ENCODE results near the gene MYO10. TPM values are rescaled to one million over a fixed set of nuclear protein-coding genes. Genes with fewer than 3 reads are reported as not detected.
A peak's percentile ranks its signal among the peaks of the same experiment; 100 is the strongest.

The MYO10 gene
- total RNA-seq, 1 experiment from 2014 or later = 71.9 TPM

DNA sequence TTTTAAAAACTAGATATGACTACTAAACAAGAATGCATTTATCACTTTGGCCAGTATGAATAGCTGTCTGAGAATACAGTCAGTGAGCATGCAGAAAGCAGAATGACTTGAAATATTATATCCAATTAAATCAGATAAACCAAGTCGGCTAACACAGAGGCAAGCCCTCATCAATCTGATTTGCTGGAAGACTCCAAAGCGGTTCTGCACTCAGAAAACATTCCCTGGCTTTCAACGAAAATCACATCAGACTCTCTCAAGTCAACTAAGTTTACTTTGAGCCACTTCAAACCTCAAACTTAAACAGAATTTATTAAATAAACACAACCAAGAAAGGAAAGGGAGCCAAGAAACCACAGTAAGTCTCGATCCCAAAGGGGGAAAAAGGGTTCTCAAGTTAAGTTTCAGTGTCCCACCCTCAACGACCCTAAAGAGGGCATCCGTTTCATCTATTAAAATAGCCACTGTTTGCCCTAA lies 1.4 kb downstream of the MYO10 start:
- in situ Hi-C loops (cut with HindIII; ENCODE audit: low pct_unique_long_range_greater_than_20kb, low sequenced_read_pairs) = loop anchor here (25.0 kb wide), 1 partner anchor 203 kb away; no protein-coding TSS in a partner anchor
- POLR2A ChIA-PET = no interaction called here
- CTCF ChIA-PET = no interaction called here
- TF ChIP-seq TCF7L2 (IDR thresholded peaks at IDR 0.05; ENCODE audit: low read depth, low read length) = no peak
- no peak for TF ChIP-seq POLR2AphosphoS5 (IDR thresholded peaks at IDR 0.05; ENCODE audit: low read depth, low read length)
- TF ChIP-seq REST (IDR thresholded peaks at IDR 0.05; ENCODE audit: insufficient read depth in 1 of 2, low read depth in 2 of 2, low read length in 1 of 2) = no peak
- no peak for TF ChIP-seq SIN3A (IDR thresholded peaks at IDR 0.05; ENCODE audit: borderline replicate concordance, insufficient read depth, low read depth, low read length)
- TF ChIP-seq CTCF (IDR thresholded peaks at IDR 0.05) = no peak
- DNase-seq (ENCODE audit: low read depth, low spot score) (no peak), ATAC-seq (no peak)
- Histone ChIP-seq H3K36me3 (ENCODE audit: control insufficient read depth, insufficient read depth, low read length) (peaks cover 6% of the 10 kb centered on the region), H3K4me1 (ENCODE audit: control insufficient read depth, insufficient read depth, low read length) (peaks cover 42% of the 10 kb centered on the region), H3K4me3 (ENCODE audit: low read depth in 2 of 2, low read length in 2 of 2) (peak overlapping the region; percentile 96 to 97), H3K27me3 (ENCODE audit: control insufficient read depth, insufficient read depth, low read length) (peaks cover 9% of the 10 kb centered on the region), H3K27ac (ENCODE audit: low read length) (peak overlapping the region; percentile 91), H3K9me3 (ENCODE audit: control insufficient read depth, insufficient read depth, low read depth, low read length) (no peaks in the 10 kb centered on the region)
- intact Hi-C loops (cut with micrococcal nuclease; ENCODE audit: unreplicated experiment) = loop anchor here (1.0 to 5.0 kb wide), 3 partner anchors 142 to 256 kb away; no protein-coding TSS in a partner anchor
- BruUV-seq (replicated peaks) = no TSS peak

DNA sequence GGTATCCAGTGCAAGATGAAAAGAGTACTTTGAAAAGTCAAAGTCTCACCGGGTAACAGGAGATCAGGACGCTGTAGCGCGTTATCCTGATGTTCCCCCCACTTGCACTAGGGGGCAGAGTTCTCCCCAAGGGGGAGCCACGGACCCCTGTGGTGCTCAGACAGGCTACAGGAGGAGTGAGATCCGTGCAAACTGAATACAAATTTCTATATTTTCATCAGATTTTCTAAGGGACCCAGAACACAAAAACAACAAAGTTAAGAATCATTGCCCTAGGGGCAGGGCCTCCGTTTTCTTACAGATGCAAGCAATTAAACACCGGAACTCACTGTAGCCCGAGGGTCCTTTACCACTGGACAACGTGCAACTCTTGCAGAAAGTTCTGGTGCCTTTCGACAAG lies 2.0 kb downstream of the MYO10 start:
- no TSS peak for BruUV-seq (replicated peaks)
- TF ChIP-seq SIN3A (IDR thresholded peaks at IDR 0.05; ENCODE audit: borderline replicate concordance, insufficient read depth, low read depth, low read length) (0 out of 2 replicates have a peak, but pooled peaks have one; percentile 43), CTCF (IDR thresholded peaks at IDR 0.05) (peak; percentile 97), TCF7L2 (IDR thresholded peaks at IDR 0.05; ENCODE audit: low read depth, low read length) (no peak)
- Histone ChIP-seq H3K4me3 (ENCODE audit: low read depth in 2 of 2, low read length in 2 of 2) (peak overlapping the region; percentile 96 to 97), H3K4me1 (ENCODE audit: control insufficient read depth, insufficient read depth, low read length) (peaks cover 43% of the 10 kb centered on the region), H3K36me3 (ENCODE audit: control insufficient read depth, insufficient read depth, low read length) (peaks cover 6% of the 10 kb centered on the region), H3K27ac (ENCODE audit: low read length) (peak overlapping the region; percentile 91), H3K27me3 (ENCODE audit: control insufficient read depth, insufficient read depth, low read length) (peaks cover 9% of the 10 kb centered on the region), H3K9me3 (ENCODE audit: control insufficient read depth, insufficient read depth, low read depth, low read length) (no peaks in the 10 kb centered on the region)
- DNase-seq (ENCODE audit: low read depth, low spot score) (peak; percentile 77), ATAC-seq (peak; percentile 76)
- POLR2A ChIA-PET = no interaction called here
- intact Hi-C loops (cut with micrococcal nuclease; ENCODE audit: unreplicated experiment) = loop anchor here (1.0 to 5.0 kb wide), 3 partner anchors 142 to 256 kb away; no protein-coding TSS in a partner anchor
- CTCF ChIA-PET = interaction anchor here (0.7 to 1.9 kb wide), 3 partner anchors 199 to 268 kb away, joined by 3 to 12 read pairs (median 8); no protein-coding TSS in a partner anchor
- in situ Hi-C loops (cut with HindIII; ENCODE audit: low pct_unique_long_range_greater_than_20kb, low sequenced_read_pairs) = loop anchor here (25.0 kb wide), 1 partner anchor 203 kb away; no protein-coding TSS in a partner anchor

Measured in Panc1 (cell line).